Measurements from ENCODE around the gene SFT2D3.

The SFT2D3 gene

GRCh38 chr2:127664895-127665225 is 36.4 kb upstream of the SFT2D3 start:
- no peak for DNase-seq (ENCODE audit: low read depth)

- DNase-seq (ENCODE audit: low read depth), result no peak
Measured at GRCh38 chr2:127665267-127665893, 35.9 kb upstream of the SFT2D3 start.

DNA sequence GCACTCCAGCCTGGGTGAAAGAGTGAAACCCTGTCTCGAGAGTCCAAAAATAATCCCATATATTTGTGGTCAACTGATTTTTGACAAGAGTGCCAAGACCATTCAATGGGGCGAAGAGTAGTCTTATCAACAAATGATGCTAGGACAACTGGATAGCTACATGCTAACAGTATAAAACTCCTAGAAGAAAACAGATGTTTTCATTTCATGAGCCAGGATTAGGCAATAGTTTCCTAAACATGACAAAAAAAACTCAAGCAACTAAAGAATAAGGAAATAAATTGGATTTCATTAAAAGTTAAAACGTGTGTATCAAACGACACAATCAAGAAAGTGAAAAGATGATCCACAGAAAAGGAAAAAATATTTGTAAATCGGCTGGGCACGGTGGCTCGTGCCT is 32.2 kb upstream of the SFT2D3 start:
- no peak for DNase-seq (ENCODE audit: low read depth)

DNA sequence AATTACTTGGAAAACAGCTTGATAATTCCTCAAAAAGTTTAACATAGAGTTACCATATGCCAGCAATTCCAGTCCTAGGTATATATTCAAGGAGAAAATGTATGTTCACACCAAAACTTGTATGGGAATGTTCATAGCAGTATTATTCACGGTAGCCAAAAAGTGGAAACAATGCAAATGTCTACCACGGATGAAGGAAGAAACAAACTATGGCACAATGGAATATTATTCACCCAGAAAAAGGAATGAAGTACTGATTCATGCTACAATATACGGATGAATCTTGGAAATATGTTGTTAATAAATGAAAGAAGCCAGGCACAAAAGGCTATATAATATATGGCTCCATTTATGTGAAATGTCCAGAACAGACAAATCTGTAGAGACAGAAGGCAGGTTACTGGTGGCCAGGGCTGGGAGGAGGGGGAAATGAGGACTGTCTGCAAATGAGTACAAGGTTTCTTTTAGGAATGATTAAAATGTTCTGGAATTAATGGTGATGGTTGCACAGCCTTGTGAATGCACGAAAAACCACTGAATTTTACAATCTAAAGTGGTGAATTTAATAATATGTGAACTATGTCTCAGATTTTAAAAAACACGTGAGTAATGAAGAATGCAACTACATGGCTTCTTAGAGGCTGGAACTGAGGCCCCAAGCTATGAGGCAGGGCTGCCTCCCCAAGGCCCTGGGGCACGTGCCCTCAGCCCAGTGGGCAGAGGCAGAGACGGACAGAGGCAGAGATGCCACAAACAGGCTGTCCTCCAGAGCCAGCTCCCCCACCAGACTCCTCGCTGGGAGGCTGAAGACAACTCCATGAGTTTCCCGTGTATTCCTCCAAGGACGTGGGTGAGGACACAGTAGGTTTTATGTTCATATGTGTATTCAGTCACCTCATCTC is 31.0 kb upstream of the SFT2D3 start:
- no peak for DNase-seq (ENCODE audit: low read depth)

- DNase-seq (ENCODE audit: low read depth), result no peak
Measured at GRCh38 chr2:127670957-127671290, 30.4 kb upstream of the SFT2D3 start.

- no peak for DNase-seq (ENCODE audit: low read depth)
Measured at GRCh38 chr2:127671557-127672302, 29.6 kb upstream of the SFT2D3 start.

GRCh38 chr2:127672341-127673224 is 28.7 kb upstream of the SFT2D3 start:
- no peak for DNase-seq (ENCODE audit: low read depth)

DNA sequence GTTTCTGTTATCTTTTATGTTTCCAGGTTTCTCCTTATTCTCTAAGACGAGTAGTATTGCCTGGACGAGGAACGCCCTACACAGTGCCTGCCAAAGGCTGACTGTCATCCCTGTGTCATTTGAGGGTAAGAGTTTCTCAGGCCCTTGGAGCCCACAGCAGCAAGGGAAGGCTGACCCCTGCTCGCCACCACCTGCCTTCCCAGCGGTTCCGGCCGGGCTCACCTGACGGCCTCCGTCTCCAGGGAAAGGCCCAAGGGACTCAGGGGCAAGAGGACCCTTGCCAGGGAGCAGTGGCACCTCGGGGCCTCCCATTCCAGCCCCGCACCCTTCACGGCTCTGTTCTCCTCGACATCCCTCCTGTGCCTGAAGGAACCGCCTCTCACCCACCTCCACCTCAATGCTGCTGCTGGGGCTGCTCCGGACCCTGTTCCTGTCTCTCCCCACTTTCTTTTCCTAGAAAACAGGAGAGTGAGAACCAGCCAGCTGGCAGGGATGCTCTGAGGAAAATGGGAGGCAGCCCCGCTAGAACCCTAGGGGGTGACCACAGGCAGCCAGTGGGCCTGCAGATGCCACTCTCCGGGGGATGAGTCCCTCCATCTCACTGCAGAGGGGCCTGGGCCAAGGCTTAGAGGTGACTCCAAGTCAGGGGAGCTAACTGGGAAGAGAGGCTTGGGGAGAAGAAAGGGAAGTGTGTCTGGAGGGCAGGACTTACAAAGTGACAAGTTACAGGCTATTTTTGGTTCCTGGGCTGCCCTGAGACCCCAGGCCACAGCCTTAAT is 27.8 kb upstream of the SFT2D3 start:
- DNase-seq (ENCODE audit: low read depth), result no peak

GRCh38 chr2:127674241-127675209 is 26.8 kb upstream of the SFT2D3 start:
- DNase-seq (ENCODE audit: low read depth), result no peak

DNA sequence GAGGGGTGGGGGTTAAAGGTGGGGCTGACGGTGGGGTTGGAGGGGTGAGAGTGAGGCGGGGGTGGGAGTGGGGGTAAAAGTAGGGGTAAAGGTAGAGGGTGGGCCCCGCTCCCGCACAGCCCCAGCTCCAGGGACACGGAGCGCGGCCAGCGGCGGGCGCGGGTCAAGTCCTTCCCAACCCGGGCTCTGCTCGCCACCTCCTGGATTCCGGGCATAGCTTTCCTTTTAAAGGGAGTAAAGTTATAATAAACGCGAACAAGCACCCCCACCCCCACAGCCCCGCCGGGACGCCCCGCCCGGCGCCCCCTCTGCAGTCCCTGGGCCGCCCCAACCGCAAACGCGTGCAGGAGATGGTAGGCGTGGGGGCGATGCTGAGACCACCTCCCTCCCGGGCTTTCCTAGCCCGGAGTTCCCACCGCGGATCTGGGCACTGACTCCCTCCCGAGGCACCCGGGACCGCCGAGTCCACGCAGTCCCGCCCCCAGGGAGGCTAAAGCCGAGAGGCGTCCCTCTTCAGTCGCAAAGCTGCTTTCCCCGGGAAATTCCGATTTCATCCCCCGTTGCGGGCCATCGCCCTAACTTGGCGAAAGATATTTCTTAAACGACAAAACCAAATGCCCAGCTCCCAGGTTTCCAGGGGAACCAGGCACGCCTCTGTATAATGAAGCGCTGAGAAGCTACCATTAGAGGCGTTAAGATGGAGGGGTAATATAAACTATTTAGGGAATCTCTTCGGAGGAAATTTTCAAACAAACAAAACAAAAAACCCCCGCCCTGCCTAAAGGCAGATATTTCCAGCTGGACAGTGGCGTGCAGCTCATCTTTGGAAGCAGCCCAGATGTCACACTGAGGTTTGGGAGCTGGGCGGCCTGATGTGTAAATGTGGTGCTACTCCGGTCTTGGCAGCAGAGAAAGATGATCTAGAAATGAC is 25.7 kb upstream of the SFT2D3 start, which contains the start of gene LIMS2:
Gene LIMS2 (minus strand): TSS at position 200 of the 931 bp plus-strand sequence. CDS start 506 bp downstream, outside the sequence.
- DNase-seq (ENCODE audit: low read depth), result no peak

DNA sequence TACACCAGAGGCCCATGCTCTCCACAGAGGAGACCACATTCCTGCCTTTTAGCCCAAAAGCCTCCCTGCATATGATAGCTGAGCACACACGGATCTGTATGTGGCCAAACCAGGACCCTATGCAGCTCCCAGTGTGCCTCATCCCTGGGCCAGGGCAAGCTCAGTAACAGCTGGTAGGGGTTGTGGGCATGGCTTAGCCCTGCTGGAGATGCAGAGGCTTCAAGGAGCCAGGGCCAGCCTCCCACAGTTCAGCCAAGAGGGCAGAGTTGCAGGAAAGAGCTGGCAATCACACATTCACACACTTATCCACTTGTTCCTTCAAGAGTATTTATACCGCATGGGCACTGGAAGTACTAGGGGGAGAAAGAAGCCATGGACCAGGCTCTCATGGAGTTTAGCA is 24.4 kb upstream of the SFT2D3 start:
- DNase-seq (ENCODE audit: low read depth), result no peak

GRCh38 chr2:127678531-127678930 is 22.8 kb upstream of the SFT2D3 start:
- no peak for DNase-seq (ENCODE audit: low read depth)

DNA sequence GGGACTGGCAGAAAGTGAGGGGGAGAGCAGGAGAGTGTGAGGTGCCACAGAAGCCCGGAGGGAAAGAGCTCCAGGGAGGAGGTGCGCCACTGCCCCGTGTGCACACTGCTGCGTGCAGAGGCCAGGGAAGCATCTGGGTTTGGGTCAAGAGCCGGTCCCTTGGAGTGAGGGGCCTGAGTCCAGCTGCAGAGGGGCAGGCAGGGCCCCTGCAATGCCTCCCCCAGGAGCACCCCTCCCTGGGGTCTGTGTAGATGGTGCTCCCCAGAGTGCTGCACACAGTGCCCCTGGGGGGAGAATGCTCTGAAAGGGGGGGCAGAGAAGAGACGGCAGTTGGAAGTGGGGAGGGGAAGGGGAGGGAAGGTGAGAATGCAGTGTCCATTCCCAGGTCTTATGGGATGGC is 22.3 kb upstream of the SFT2D3 start:
- DNase-seq (ENCODE audit: low read depth), result no peak

DNA sequence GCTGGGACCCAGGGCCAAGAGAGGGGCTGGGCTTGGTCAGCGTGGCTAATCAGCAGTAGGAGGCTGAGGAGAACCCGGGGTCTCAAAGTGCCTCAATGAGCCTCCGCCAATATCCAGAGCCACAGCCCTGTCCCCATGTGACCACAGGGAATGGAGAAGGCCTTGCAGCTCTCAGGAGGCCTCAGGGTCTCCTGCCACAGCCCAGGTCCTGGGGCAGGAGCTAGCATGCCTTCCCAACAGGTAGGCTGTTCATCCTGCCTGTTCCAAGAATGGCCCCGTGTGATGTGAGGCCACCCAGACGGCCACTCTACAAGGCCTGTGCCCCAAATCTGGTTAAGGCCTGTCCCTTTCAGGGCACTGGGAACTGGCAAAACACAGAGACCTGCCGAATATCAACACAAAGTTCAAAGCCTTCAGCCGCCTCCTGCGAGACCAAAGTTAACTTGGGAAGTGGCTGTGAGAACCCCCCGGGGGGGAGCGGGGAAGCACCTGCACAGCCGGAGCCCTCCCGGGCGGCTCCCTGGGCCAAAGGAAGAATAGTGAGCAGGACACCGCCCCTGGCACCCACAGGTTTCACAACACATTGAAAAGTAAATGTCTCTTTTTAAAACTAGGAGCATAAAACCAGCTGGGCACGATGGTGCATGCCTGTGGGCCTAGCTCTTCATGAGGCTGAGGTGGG is 21.5 kb upstream of the SFT2D3 start:
- DNase-seq (ENCODE audit: low read depth), result no peak

DNA sequence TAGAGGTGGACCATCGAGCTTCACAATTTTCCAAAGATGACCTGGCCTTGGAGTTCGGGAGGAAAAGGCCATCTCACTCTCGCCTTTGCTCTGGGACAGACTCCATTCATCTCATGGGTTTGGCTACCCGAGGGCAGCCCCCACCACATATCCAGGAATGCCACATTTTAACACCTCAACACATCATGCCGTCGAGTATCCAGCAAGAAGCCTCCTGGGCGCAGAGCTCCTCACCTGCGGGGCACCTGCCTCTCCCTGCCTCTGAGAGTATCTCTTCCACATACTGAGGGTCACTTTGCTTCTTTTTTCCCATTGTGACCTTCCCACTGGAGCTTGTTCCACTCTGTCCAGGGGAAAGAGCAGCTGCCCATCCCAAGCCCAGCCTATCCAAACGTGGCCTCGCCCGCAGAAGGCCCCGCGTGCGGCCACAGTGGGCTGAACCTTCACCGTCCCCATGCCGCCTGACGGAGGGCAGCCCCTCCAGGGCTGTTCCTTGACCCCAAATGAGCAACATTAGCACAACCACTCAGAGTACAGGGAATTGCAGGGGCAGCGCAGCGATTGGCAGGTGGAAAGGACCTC is 20.5 kb upstream of the SFT2D3 start:
- no peak for DNase-seq (ENCODE audit: low read depth)

DNA sequence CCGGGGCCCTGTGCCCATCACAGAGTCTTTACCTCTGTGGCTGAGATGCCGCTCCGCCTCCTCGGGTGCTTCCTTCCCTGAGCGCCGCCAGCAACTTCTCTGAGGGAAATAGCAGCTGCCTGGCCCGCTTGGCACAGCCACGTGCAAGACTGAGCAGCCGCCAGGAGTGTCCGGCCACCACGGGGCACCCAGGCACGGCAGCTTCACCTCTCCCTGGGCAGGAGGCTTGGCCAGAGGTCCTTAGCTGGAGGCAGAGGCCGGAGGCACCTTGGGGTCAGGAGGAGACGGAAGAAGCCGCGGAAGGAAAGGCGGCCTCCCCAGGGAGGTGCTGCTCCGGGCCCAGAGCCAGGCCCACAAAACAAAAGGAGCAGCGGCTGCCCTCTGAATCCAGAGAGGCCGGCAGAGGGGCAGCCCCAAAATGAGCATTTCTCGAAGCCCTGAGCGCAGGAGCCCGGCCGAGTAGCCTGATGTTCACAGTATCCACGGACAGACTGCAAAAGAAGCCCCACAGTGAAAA is 20.0 kb upstream of the SFT2D3 start:
- no peak for DNase-seq (ENCODE audit: low read depth)

GRCh38 chr2:127681976-127682857 is 19.1 kb upstream of the SFT2D3 start:
- no peak for DNase-seq (ENCODE audit: low read depth)

Data from activated gamma-delta T cell treated with anti-CD3 and anti-CD28 coated beads, Interleukin-2, amount 50 U/mL, for 16 hours (primary cell).